ENCODE measurements around the gene SLC6A19. TPM values are rescaled to one million over a fixed set of nuclear protein-coding genes. Genes with fewer than 3 reads are reported as not detected.

SLC6A19 gene
- total and polyA plus RNA-seq, 9 of the 15 experiments (the other 6 are each of a cell fraction or from before 2014, with no cell fraction given), result 0.03 to 1.6 (median 0.59) TPM

DNA sequence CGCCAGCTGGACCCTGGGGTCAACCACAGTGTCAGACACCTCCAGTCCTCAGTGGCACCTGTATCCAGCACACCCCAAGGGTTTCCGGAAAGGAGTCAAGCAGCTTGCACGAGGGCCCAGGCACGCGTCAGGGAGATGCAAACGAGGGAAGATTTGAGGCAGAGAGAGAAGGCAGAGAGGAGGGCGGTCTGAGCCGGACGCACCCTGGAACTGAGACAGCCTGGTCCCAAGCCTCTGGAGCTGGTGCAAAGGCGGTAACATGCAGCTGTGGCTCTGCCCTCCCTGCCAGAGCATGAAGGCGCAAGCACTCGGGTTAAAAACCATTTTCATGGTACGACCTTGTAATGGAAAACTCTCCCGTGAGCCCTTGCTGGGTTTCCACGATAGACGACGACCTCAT lies 56.0 kb downstream of the SLC6A19 start:
- ChIA-PET POLR2A (no interaction called here), CTCF (ENCODE audit: low intra/inter-chr PET ratio) (no interaction called here)
- no peak for DNase-seq (ENCODE audit: extremely low read depth in 1 of 4, low spot score in 3 of 4)
- peaks cover 2 to 34% of the 10 kb centered on the region in 2 experiments; a peak in 3 of 5 replicates for H3K27me3 ChIP-seq (ENCODE audit: control insufficient read depth in 2 of 2, insufficient read depth in 2 of 2, low read length in 2 of 2)
- TF ChIP-seq, protein P1, sequence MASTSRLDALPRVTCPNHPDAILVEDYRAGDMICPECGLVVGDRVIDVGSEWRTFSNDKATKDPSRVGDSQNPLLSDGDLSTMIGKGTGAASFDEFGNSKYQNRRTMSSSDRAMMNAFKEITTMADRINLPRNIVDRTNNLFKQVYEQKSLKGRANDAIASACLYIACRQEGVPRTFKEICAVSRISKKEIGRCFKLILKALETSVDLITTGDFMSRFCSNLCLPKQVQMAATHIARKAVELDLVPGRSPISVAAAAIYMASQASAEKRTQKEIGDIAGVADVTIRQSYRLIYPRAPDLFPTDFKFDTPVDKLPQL (IDR thresholded peaks at IDR 0.05; ENCODE audit: extremely low read depth, insufficient read length), result no peak
- H3K4me3 ChIP-seq, result no peak overlapping the region
- H3K36me3 ChIP-seq (ENCODE audit: control insufficient read depth, insufficient read depth, low read length), result no peaks in the 10 kb centered on the region
- no peaks in the 10 kb centered on the region for H3K9me1 ChIP-seq (ENCODE audit: control insufficient read depth, insufficient read depth, low read length)
- no peaks in the 10 kb centered on the region for H3K79me2 ChIP-seq (ENCODE audit: control insufficient read depth, insufficient read depth, low read length)
- intact Hi-C loops (cut with micrococcal nuclease) (no loop called here), in situ Hi-C loops (cut with MboI) (no loop called here)
- H4K20me1 ChIP-seq (replicated peaks; ENCODE audit: control insufficient read depth, insufficient read depth, low read length), result peaks cover 25% of the 10 kb centered on the region
- H3K4me2 ChIP-seq (ENCODE audit: insufficient read depth, low read length), result no peak overlapping the region
- BruUV-seq (replicated peaks), result no TSS peak
- no peak overlapping the region for H2AFZ ChIP-seq (ENCODE audit: low read depth, low read length)
- H3K4me1 ChIP-seq (replicated peaks in 1 of 2; ENCODE audit: control insufficient read depth in 2 of 2, insufficient read depth in 2 of 2, low read length in 2 of 2), result peaks cover 0 to 22% of the 10 kb centered on the region in 2 experiments; a peak in 1 of 5 replicates
- no peak overlapping the region for H3K9ac ChIP-seq (ENCODE audit: insufficient read depth in 1 of 2, low read depth in 2 of 2, low read length in 2 of 2)
- H3K27ac ChIP-seq (ENCODE audit: extremely low read depth, low read depth, low read length), result no peak overlapping the region
- no peak for ATAC-seq
- no peak for FAIRE-seq
- no peaks in the 10 kb centered on the region for H3K9me3 ChIP-seq (replicated peaks; ENCODE audit: control insufficient read depth, insufficient read depth, low read depth, low read length)
- 29% methylated on average over 17 of the region's 17 CpGs for WGBS (ENCODE audit: insufficient coverage, low coverage, missing lambda C conversion rate)

DNA sequence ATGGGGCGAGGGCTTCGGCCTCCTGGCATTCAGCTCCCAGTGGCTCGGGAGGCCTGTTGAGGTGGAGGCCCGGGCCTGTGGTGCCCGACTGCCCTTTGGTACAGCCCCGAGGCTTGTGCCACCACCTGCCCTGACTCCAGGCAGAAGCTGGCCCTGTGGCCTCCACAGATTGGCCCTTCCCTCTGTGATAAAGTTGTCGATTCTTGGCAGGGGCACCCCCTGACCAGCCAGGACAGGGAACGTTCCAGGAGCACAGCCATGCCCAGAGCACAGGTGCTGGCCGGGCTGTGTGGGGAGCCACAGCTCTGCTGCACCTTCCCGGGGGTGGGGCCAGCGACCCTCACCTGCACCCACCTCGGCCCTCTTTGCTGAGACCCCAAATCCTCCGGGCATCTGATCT lies 56.4 kb downstream of the SLC6A19 start:
- Histone ChIP-seq H3K27me3 (ENCODE audit: control insufficient read depth in 2 of 2, insufficient read depth in 2 of 2, low read length in 2 of 2) (peaks cover 2 to 35% of the 10 kb centered on the region in 2 experiments; a peak in 3 of 5 replicates), H3K9me3 (replicated peaks; ENCODE audit: control insufficient read depth, insufficient read depth, low read depth, low read length) (no peaks in the 10 kb centered on the region), H4K20me1 (replicated peaks; ENCODE audit: control insufficient read depth, insufficient read depth, low read length) (peaks cover 26% of the 10 kb centered on the region), H3K4me2 (ENCODE audit: insufficient read depth, low read length) (no peak overlapping the region), H3K36me3 (ENCODE audit: control insufficient read depth, insufficient read depth, low read length) (no peaks in the 10 kb centered on the region), H3K4me1 (replicated peaks in 1 of 2; ENCODE audit: control insufficient read depth in 2 of 2, insufficient read depth in 2 of 2, low read length in 2 of 2) (peaks cover 0 to 22% of the 10 kb centered on the region in 2 experiments; a peak in 1 of 5 replicates), H3K9ac (ENCODE audit: insufficient read depth in 1 of 2, low read depth in 2 of 2, low read length in 2 of 2) (no peak overlapping the region), H2AFZ (ENCODE audit: low read depth, low read length) (no peak overlapping the region), H3K4me3 (no peak overlapping the region), H3K27ac (ENCODE audit: extremely low read depth, low read depth, low read length) (no peak overlapping the region), H3K79me2 (ENCODE audit: control insufficient read depth, insufficient read depth, low read length) (no peaks in the 10 kb centered on the region), H3K9me1 (ENCODE audit: control insufficient read depth, insufficient read depth, low read length) (no peaks in the 10 kb centered on the region)
- intact Hi-C loops (cut with micrococcal nuclease) (no loop called here), in situ Hi-C loops (cut with MboI) (no loop called here)
- no peak for FAIRE-seq
- ChIA-PET POLR2A (no interaction called here), CTCF (ENCODE audit: low intra/inter-chr PET ratio) (no interaction called here)
- no TSS peak for BruUV-seq (replicated peaks)
- 17% methylated on average over 13 of the region's 13 CpGs for WGBS (ENCODE audit: insufficient coverage, low coverage, missing lambda C conversion rate)
- no peak for DNase-seq (ENCODE audit: extremely low read depth in 1 of 4, low spot score in 3 of 4)
- ATAC-seq, result no peak
- TF ChIP-seq, protein P2, sequence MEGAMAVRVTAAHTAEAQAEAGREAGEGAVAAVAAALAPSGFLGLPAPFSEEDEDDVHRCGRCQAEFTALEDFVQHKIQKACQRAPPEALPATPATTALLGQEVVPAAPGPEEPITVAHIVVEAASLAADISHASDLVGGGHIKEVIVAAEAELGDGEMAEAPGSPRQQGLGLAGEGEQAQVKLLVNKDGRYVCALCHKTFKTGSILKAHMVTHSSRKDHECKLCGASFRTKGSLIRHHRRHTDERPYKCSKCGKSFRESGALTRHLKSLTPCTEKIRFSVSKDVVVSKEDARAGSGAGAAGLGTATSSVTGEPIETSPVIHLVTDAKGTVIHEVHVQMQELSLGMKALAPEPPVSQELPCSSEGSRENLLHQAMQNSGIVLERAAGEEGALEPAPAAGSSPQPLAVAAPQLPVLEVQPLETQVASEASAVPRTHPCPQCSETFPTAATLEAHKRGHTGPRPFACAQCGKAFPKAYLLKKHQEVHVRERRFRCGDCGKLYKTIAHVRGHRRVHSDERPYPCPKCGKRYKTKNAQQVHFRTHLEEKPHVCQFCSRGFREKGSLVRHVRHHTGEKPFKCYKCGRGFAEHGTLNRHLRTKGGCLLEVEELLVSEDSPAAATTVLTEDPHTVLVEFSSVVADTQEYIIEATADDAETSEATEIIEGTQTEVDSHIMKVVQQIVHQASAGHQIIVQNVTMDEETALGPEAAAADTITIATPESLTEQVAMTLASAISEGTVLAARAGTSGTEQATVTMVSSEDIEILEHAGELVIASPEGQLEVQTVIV (CRISPR knock-in tag; IDR thresholded peaks at IDR 0.05; ENCODE audit: borderline replicate concordance), result no peak
- TF ChIP-seq E2F3 (CRISPR knock-in tag; IDR thresholded peaks at IDR 0.05) (no peak), MECOM (CRISPR knock-in tag; IDR thresholded peaks at IDR 0.05) (no peak), FIP1L1 (IDR thresholded peaks at IDR 0.05; ENCODE audit: low read depth, low read length, poor library complexity, severe bottlenecking) (no peak), YBX1 (IDR thresholded peaks at IDR 0.05) (no peak), SAFB2 (IDR thresholded peaks at IDR 0.05; ENCODE audit: borderline replicate concordance, low read depth, low read length, severe bottlenecking) (no peak), PRPF4 (IDR thresholded peaks at IDR 0.05; ENCODE audit: insufficient read depth, low read depth, low read length, poor library complexity, severe bottlenecking) (no peak), SRSF9 (IDR thresholded peaks at IDR 0.05; ENCODE audit: borderline replicate concordance, low read depth, low read length) (no peak), KAT8 (IDR thresholded peaks at IDR 0.05; ENCODE audit: low read depth) (no peak), CBX8 (IDR thresholded peaks at IDR 0.05; ENCODE audit: borderline replicate concordance, extremely low read depth, low read depth, low read length, poor library complexity, severe bottlenecking) (no peak)
- TF ChIP-seq, protein P3, sequence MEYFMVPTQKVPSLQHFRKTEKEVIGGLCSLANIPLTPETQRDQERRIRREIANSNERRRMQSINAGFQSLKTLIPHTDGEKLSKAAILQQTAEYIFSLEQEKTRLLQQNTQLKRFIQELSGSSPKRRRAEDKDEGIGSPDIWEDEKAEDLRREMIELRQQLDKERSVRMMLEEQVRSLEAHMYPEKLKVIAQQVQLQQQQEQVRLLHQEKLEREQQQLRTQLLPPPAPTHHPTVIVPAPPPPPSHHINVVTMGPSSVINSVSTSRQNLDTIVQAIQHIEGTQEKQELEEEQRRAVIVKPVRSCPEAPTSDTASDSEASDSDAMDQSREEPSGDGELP (CRISPR knock-in tag; IDR thresholded peaks at IDR 0.05; ENCODE audit: borderline replicate concordance), result no peak

All from K562 (cell line).